BJ (cell line): ENCODE results near the gene DNAJB4. TPM values are rescaled to one million over a fixed set of nuclear protein-coding genes. Genes with fewer than 3 reads are reported as not detected.

ENCODE experiments used
- CTCF ChIA-PET: fragments of 350-600 bp; formaldehyde crosslinking; extraction: SDS; loops from one replicate; lab custom pipeline; 2021; ENCODE audit warnings: antibody characterized with exemption, inconsistent platforms; lab: Yijun Ruan, JAX
- POLR2A ChIA-PET: fragments of 300-600 bp; sonication (Branson Sonifier 250); formaldehyde crosslinking; extraction: SDS; loops from one replicate; lab custom pipeline; 2021; ENCODE audit warnings: antibody characterized with exemption; lab: Charles Lee
- DNase-seq: peaks from one replicate; pipeline ENCODE4 v3.0.0-alpha.2; 2011; ENCODE audit warnings: low read depth
- H3K27me3 ChIP-seq: 2 replicates; pipeline ENCODE4 v1.6.0; 2011; ENCODE audit warnings: low read length; ENCODE audit not compliant: control insufficient read depth, insufficient read depth
- H3K36me3 ChIP-seq: 2 replicates; pipeline ENCODE4 v1.5.1; 2011; ENCODE audit warnings: low read length; ENCODE audit not compliant: control insufficient read depth, insufficient read depth
- H3K4me3 ChIP-seq: 2 replicates; pipeline ENCODE4 v1.5.1; 2011; ENCODE audit warnings: low read depth, mild to moderate bottlenecking, control low read depth, low read length
- polyA plus RNA-seq: library from polyadenylated mRNA; depleted of rRNA; stranded (reverse); fragments of >200 nt; gene quantifications from 2 replicates; pipeline ENCODE4 v1.2.3, GENCODE V29; 2011
- TF ChIP-seq, protein P1 (sequence below): IDR thresholded peaks from 2 replicates; pipeline ENCODE4 v1.5.1; 2011; ENCODE audit warnings: low read depth, mild to moderate bottlenecking, control low read depth, inconsistent platforms, low read length, moderate library complexity; ENCODE audit not compliant: insufficient read depth

DNAJB4 gene
- polyA plus RNA-seq, 1 experiment, result 16.7 TPM

DNA sequence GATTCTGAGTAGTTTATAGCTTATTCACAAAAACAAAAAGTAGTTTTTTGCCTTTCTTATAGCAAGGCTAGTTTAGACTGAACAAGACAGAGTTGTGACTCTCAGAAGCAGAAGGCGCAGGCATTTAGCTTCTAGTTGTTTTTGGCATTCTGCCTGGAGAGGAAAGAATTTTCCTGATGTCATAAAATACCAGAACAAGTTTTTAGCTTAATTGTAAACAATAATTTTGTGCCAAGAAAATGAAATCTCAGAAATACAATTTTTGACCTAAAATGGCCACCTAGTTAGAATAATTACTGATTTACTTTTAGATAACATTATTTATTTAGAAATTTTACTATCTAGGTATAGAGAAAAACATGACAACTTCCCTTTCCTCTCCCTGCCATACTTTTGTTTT, 1.0 kb downstream of the DNAJB4 start:
- ChIA-PET CTCF (interaction anchor here (0.8 to 1.6 kb wide), 4 partner anchors 9 to 109 kb away, joined by 4 to 8 read pairs (median 4); partner anchors contain the start of gene FUBP1), POLR2A (interaction anchor here (0.7 to 2.6 kb wide), 3 partner anchors 24 to 65 kb away, joined by 3 to 12 read pairs (median 8); partner anchors contain the start of gene FUBP1)
- TF ChIP-seq, protein P1, sequence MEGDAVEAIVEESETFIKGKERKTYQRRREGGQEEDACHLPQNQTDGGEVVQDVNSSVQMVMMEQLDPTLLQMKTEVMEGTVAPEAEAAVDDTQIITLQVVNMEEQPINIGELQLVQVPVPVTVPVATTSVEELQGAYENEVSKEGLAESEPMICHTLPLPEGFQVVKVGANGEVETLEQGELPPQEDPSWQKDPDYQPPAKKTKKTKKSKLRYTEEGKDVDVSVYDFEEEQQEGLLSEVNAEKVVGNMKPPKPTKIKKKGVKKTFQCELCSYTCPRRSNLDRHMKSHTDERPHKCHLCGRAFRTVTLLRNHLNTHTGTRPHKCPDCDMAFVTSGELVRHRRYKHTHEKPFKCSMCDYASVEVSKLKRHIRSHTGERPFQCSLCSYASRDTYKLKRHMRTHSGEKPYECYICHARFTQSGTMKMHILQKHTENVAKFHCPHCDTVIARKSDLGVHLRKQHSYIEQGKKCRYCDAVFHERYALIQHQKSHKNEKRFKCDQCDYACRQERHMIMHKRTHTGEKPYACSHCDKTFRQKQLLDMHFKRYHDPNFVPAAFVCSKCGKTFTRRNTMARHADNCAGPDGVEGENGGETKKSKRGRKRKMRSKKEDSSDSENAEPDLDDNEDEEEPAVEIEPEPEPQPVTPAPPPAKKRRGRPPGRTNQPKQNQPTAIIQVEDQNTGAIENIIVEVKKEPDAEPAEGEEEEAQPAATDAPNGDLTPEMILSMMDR, result no peak
- H3K4me3 ChIP-seq, result peak overlapping the region; percentile 68
- H3K27me3 ChIP-seq, result no peaks in the 10 kb centered on the region
- DNase-seq, result peak; percentile 63
- H3K36me3 ChIP-seq, result no peaks in the 10 kb centered on the region

DNA sequence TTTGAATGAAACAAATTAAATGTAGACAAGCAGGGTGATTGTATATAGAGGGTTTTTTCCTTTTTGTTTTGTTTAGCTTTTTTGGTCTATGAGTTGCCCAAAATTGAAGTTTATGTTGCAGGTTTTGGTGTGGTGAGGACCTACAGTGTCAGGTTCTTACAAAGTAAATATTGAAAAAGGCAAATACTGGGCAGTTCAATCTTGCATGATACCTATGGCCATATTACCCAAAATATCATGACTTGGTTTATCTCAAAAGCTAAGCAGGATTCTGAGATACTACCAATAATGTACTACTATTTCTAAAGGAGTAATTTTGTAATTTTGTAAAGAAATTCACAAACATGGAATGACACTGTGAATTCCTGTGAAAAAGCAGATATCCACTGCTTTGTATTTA, 1.8 kb downstream of the DNAJB4 start:
- CTCF ChIA-PET, result interaction anchor here (1.2 kb wide), 1 partner anchor 28 kb away, joined by 4 read pairs; the partner anchor contains the start of gene FUBP1

DNA sequence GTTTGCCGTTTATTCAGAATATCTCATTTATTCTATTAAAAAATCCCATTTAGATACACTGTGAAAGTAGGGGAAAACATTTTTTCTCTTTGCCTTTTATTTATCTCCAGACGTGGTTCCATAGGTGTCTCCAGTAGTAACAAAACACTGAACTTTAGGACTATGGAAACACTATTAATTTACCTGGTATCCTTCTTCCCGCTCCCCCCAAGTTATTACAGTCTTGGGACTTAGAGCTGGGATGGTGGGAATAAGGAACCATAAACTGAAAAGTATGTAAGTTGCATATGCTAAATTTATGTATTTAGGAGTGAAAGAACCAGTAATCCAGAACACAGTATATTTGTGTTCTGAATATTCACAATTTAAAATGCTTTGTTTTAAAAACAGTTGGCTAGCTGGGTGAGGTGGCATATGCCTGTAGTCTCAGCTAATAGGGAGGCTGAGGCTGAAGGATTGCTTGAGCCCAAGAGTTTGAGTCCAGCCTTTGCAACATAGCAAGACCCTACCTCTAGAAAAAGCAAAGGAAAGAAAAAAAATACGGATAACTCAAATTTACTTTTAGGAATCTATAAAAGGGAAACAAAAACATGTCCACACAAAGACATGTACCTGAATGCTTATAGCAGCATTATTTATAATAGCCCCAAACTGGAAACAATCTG, 3.1 kb downstream of the DNAJB4 start:
- ChIA-PET POLR2A (interaction anchor here (0.6 to 0.7 kb wide), 2 partner anchors 11 to 88 kb away, joined by 3 read pairs; no protein-coding TSS in a partner anchor), CTCF (no interaction called here)
- Histone ChIP-seq H3K36me3 (no peaks in the 10 kb centered on the region), H3K4me3 (peak overlapping the region; percentile 68), H3K27me3 (no peaks in the 10 kb centered on the region)
- DNase-seq, result no peak
- TF ChIP-seq, protein P1, result no peak

More for the DNA sequence above, 1.8 kb downstream of the DNAJB4 start:
- POLR2A ChIA-PET, result no interaction called here
- Histone ChIP-seq H3K4me3 (peak overlapping the region; percentile 68), H3K36me3 (no peaks in the 10 kb centered on the region), H3K27me3 (no peaks in the 10 kb centered on the region)
- TF ChIP-seq, protein P1, result no peak
- DNase-seq, result no peak

DNA sequence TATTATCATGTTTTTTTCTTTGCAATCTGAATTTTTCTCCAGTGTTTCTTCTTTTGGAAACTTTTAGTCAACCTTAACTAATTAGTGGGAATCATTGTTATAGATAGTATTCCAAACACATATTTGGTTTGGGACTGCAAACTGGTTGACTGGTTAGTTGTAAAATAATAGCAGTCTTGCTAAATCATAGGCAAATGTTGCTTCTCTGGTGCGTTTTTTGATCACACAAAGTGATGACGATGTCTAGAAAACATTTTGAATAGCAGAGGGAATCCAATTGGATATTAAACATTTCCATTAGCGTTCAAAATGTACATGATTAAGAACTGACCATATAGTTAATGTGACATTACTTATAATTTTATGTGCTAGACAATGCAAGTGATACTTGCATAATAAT, 4.5 kb downstream of the DNAJB4 start:
- POLR2A ChIA-PET, result no interaction called here
- no peak for DNase-seq
- Histone ChIP-seq H3K36me3 (no peaks in the 10 kb centered on the region; the same call in 1 of the 2 replicates), H3K27me3 (no peaks in the 10 kb centered on the region), H3K4me3 (0 out of 2 replicates have a peak overlapping the region, but pooled peaks have one; percentile 8)
- TF ChIP-seq, protein P1, result no peak
- CTCF ChIA-PET, result interaction anchor here (0.9 kb wide), 2 partner anchors 11 to 105 kb away, joined by 3 read pairs; no protein-coding TSS in a partner anchor

DNA sequence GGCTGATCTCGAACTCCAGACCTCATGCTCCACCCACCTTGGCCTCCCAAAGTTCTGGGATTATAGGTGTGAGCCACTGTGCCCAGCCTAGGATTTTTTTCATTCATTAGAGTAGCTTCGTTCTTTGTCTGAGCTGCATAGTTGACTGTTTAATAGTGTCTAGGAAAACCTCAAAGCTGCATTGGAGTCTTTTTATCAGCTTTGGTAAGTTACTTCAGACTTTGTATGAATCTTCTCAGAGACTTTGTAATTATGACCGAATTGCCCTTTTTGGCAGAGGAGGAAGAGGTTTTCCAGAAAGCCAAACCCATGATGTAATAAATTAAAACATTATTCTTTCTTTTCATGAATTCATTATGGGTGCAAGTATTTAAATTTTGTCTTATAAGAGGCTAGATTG, 5.1 kb downstream of the DNAJB4 start:
- H3K27me3 ChIP-seq, result no peaks in the 10 kb centered on the region
- TF ChIP-seq, protein P1, result no peak
- H3K36me3 ChIP-seq, result no peaks in the 10 kb centered on the region; the same call in 1 of the 2 replicates
- POLR2A ChIA-PET, result no interaction called here
- DNase-seq, result no peak
- no peak overlapping the region for H3K4me3 ChIP-seq
- CTCF ChIA-PET, result interaction anchor here (0.9 kb wide), 2 partner anchors 10 to 104 kb away, joined by 3 read pairs; no protein-coding TSS in a partner anchor
